ENCODE data around the gene CPE.

CPE gene

GRCh38 chr4:165364452-165365080 is 14.2 kb upstream of the CPE start:
- H3K4me3 ChIP-seq (ENCODE audit: low read depth, low read length): no peak overlapping the region

GRCh38 chr4:165367040-165367439 is 11.8 kb upstream of the CPE start:
- H3K4me3 ChIP-seq (ENCODE audit: low read depth, low read length): no peak overlapping the region

- no peak overlapping the region for H3K4me3 ChIP-seq (ENCODE audit: low read depth, low read length)
Observed at GRCh38 chr4:165368114-165368513, 10.7 kb upstream of the CPE start.

GRCh38 chr4:165368567-165368966 is 10.2 kb upstream of the CPE start:
- H3K4me3 ChIP-seq (ENCODE audit: low read depth, low read length): no peak overlapping the region

GRCh38 chr4:165369522-165369921 is 9.3 kb upstream of the CPE start:
- H3K4me3 ChIP-seq (ENCODE audit: low read depth, low read length): no peak overlapping the region

- no peak overlapping the region for H3K4me3 ChIP-seq (ENCODE audit: low read depth, low read length)
Observed at GRCh38 chr4:165370530-165370929, 8.3 kb upstream of the CPE start.

- H3K4me3 ChIP-seq (ENCODE audit: low read depth, low read length): no peak overlapping the region
Observed at GRCh38 chr4:165375465-165375864, 3.3 kb upstream of the CPE start.

GRCh38 chr4:165378398-165378744 is 437 bp upstream of the CPE start:
- peak overlapping the region; percentile 65 for H3K4me3 ChIP-seq (ENCODE audit: low read depth, low read length)

- H3K4me3 ChIP-seq (ENCODE audit: low read depth, low read length): peak overlapping the region; percentile 65
Observed at GRCh38 chr4:165379678-165380064, 863 bp downstream of the CPE start.

GRCh38 chr4:165380805-165381204 is 2.0 kb downstream of the CPE start:
- H3K4me3 ChIP-seq (ENCODE audit: low read depth, low read length): no peak overlapping the region

GRCh38 chr4:165381821-165382373 is 3.1 kb downstream of the CPE start:
- H3K4me3 ChIP-seq (ENCODE audit: low read depth, low read length): no peak overlapping the region

- no peak overlapping the region for H3K4me3 ChIP-seq (ENCODE audit: low read depth, low read length)
Observed at GRCh38 chr4:165382640-165383039, 3.8 kb downstream of the CPE start.

GRCh38 chr4:165383591-165384073 is 4.8 kb downstream of the CPE start:
- no peak overlapping the region for H3K4me3 ChIP-seq (ENCODE audit: low read depth, low read length)

- no peak overlapping the region for H3K4me3 ChIP-seq (ENCODE audit: low read depth, low read length)
Observed at GRCh38 chr4:165384186-165384585, 5.4 kb downstream of the CPE start.

GRCh38 chr4:165384598-165384997 is 5.8 kb downstream of the CPE start:
- H3K4me3 ChIP-seq (ENCODE audit: low read depth, low read length): no peak overlapping the region

- H3K4me3 ChIP-seq (ENCODE audit: low read depth, low read length): no peak overlapping the region
Observed at GRCh38 chr4:165385126-165385525, 6.3 kb downstream of the CPE start.

GRCh38 chr4:165386328-165386727 is 7.5 kb downstream of the CPE start:
- H3K4me3 ChIP-seq (ENCODE audit: low read depth, low read length): no peak overlapping the region

GRCh38 chr4:165388756-165389155 is 9.9 kb downstream of the CPE start:
- no peak overlapping the region for H3K4me3 ChIP-seq (ENCODE audit: low read depth, low read length)

- H3K4me3 ChIP-seq (ENCODE audit: low read depth, low read length): no peak overlapping the region
Observed at GRCh38 chr4:165393051-165393450, 14.2 kb downstream of the CPE start.

GRCh38 chr4:165393704-165394103 is 14.9 kb downstream of the CPE start:
- no peak overlapping the region for H3K4me3 ChIP-seq (ENCODE audit: low read depth, low read length)

- no peak overlapping the region for H3K4me3 ChIP-seq (ENCODE audit: low read depth, low read length)
Observed at GRCh38 chr4:165394275-165394674, 15.5 kb downstream of the CPE start.

GRCh38 chr4:165398570-165398969 is 19.8 kb downstream of the CPE start:
- H3K4me3 ChIP-seq (ENCODE audit: low read depth, low read length): no peak overlapping the region

- H3K4me3 ChIP-seq (ENCODE audit: low read depth, low read length): no peak overlapping the region
Observed at GRCh38 chr4:165402375-165402774, 23.6 kb downstream of the CPE start.

Measured in iPS-11a (cell line).